HepG2 (cell line): ENCODE results near the gene CTNNBL1. TPM values are rescaled to one million over a fixed set of nuclear protein-coding genes. Genes with fewer than 3 reads are reported as not detected.

Experiments
- ATAC-seq: fragments of 200-7000 bp; cut with Tn5 transposase; 3 replicates; pipeline ENCODE4 v1.9.1; 2020; ENCODE audit warnings: mild to moderate bottlenecking, moderate library complexity
- BruUV-seq: library from RNA; stranded (reverse); fragments of 400-500 nt; replicated peaks from 2 replicates; lab custom pipeline; 2021; lab: Mats Ljungman, UMichigan
- CTCF ChIA-PET: fragments of 300-600 bp; formaldehyde crosslinking; extraction: SDS; loops from one replicate; lab custom pipeline; 2021; ENCODE audit warnings: low total read pairs, inconsistent platforms, low intra/inter-chr PET ratio; lab: Yijun Ruan, JAX
- POLR2A ChIA-PET: fragments of 350-600 bp; sonication (Branson Sonifier 250); formaldehyde crosslinking; loops from one replicate; lab custom pipeline; 2020; ENCODE audit warnings: antibody characterized with exemption, inconsistent platforms; lab: Yijun Ruan, JAX
- DNase-seq: peaks from one replicate; pipeline ENCODE4 v3.0.0-alpha.2; 2015; ENCODE audit warnings: low spot score
- FAIRE-seq: peaks from 3 replicates; lab custom pipeline; 2011; peaks lifted over from hg19 to GRCh38; lab: Jason Lieb, UNC
- H2AFZ ChIP-seq: one replicate; pipeline ENCODE4 v1.6.1; 2011; ENCODE audit warnings: low read length, inconsistent platforms
- H3K27ac ChIP-seq: fragments of 300-600 bp; 3 replicates; pipeline ENCODE4 v1.8.0; 2011; ENCODE audit warnings: mixed run types, mild to moderate bottlenecking, mixed read lengths, low read length, inconsistent platforms; ENCODE audit not compliant: insufficient read depth; ENCODE audit errors: extremely low read length
- H3K27me3 ChIP-seq, 2 experiments: fragments of 200-600 bp in 1 of 2; 2 replicates in 1 of 2; 3 replicates in 1 of 2; pipeline versions ENCODE4 v1.6.0 to v1.8.0; 2011; ENCODE audit warnings: low read length in 2 of 2, mild to moderate bottlenecking in 2 of 2, moderate library complexity in 2 of 2, inconsistent platforms in 1 of 2; ENCODE audit not compliant: insufficient read depth in 2 of 2, control insufficient read depth in 1 of 2
- H3K36me3 ChIP-seq, 2 experiments: fragments of 200-600 bp in 1 of 2; replicated peaks in 1 of 2; 2 replicates in 1 of 2; 3 replicates in 1 of 2; pipeline versions ENCODE4 v1.5.1 to v1.8.0; 2011; ENCODE audit warnings: low read length in 2 of 2, inconsistent platforms in 1 of 2; ENCODE audit not compliant: insufficient read depth in 2 of 2, control insufficient read depth in 1 of 2
- H3K4me1 ChIP-seq: 2 replicates; pipeline ENCODE4 v1.5.1; 2012; ENCODE audit warnings: low read length, inconsistent platforms; ENCODE audit not compliant: insufficient read depth
- H3K4me2 ChIP-seq: 2 replicates; pipeline ENCODE4 v1.6.0; 2011; ENCODE audit warnings: low read depth, low read length, inconsistent platforms
- H3K4me3 ChIP-seq, 3 experiments: fragments of 200-600 bp in 1 of 3; sonication (generic), shearing (Covaris generic) in 1 of 3; replicated peaks in 1 of 3; 2 replicates each; pipeline ENCODE4 v1.5.1; 2011 to 2016; ENCODE audit warnings: low read length in 3 of 3, inconsistent platforms in 2 of 3, low read depth in 2 of 3, mild to moderate bottlenecking in 2 of 3, control low read depth in 1 of 3, mixed read lengths in 1 of 3; ENCODE audit not compliant: insufficient read depth in 1 of 3
- H3K79me2 ChIP-seq: one replicate; pipeline ENCODE4 v1.6.1; 2011; ENCODE audit warnings: low read length, inconsistent platforms; ENCODE audit not compliant: insufficient read depth
- H3K9ac ChIP-seq: 2 replicates; pipeline ENCODE4 v1.6.0; 2011; ENCODE audit warnings: mild to moderate bottlenecking, low read depth, low read length, inconsistent platforms; ENCODE audit not compliant: insufficient read depth
- H3K9me3 ChIP-seq: 2 replicates; pipeline ENCODE4 v1.5.1; 2012; ENCODE audit warnings: mild to moderate bottlenecking, low read length
- H4K20me1 ChIP-seq: 2 replicates; pipeline ENCODE4 v1.6.0; 2011; ENCODE audit warnings: inconsistent platforms, mild to moderate bottlenecking, low read length, moderate library complexity; ENCODE audit not compliant: insufficient read depth
- CAMTA2 ChIP-seq: sonication (generic); formaldehyde crosslinking; IDR thresholded peaks from 2 replicates; pipeline ENCODE4 v1.4.0; 2020; ENCODE audit warnings: mild to moderate bottlenecking, missing genetic modification reagents, borderline replicate concordance
- KMT2B ChIP-seq: IDR thresholded peaks from 2 replicates; pipeline ENCODE4 v1.6.1; 2016; ENCODE audit warnings: missing genetic modification reagents, missing compliant biosample characterization
- MTF1 ChIP-seq: sonication (generic); formaldehyde crosslinking; IDR thresholded peaks from 2 replicates; pipeline ENCODE4 v1.5.0; 2020; ENCODE audit warnings: missing genetic modification reagents
- NFIC ChIP-seq: IDR thresholded peaks from 2 replicates; pipeline ENCODE4 v1.6.1; 2012; ENCODE audit warnings: mild to moderate bottlenecking, low read length, inconsistent platforms
- ZNF142 ChIP-seq: sonication (generic); formaldehyde crosslinking; IDR thresholded peaks from 2 replicates; pipeline ENCODE4 v1.4.0; 2020; ENCODE audit warnings: missing genetic modification reagents
- ZNF263 ChIP-seq: sonication (generic); formaldehyde crosslinking; IDR thresholded peaks from 2 replicates; pipeline ENCODE4 v1.4.0; 2020; ENCODE audit warnings: missing genetic modification reagents
- ZNF550 ChIP-seq: sonication (generic); formaldehyde crosslinking; IDR thresholded peaks from 2 replicates; pipeline ENCODE4 v1.4.0; 2020; ENCODE audit warnings: mild to moderate bottlenecking, missing genetic modification reagents, borderline replicate concordance
- ZNF552 ChIP-seq: sonication (generic); formaldehyde crosslinking; IDR thresholded peaks from 2 replicates; pipeline ENCODE4 v1.9.0; 2022; ENCODE audit warnings: missing genetic modification reagents, mild to moderate bottlenecking, borderline replicate concordance
- ZNF724P ChIP-seq: sonication (generic); formaldehyde crosslinking; IDR thresholded peaks from 2 replicates; pipeline ENCODE4 v1.8.0; 2022; ENCODE audit warnings: missing genetic modification reagents, borderline replicate concordance
- ZSCAN9 ChIP-seq: IDR thresholded peaks from 2 replicates; pipeline ENCODE4 v1.6.1; 2016; ENCODE audit warnings: borderline replicate concordance
- WGBS: methylation state at CpG from one replicate; pipeline ENCODE4 v1.1.6; 2017; ENCODE audit warnings: low lambda C conversion rate; 5-methylcytosine and 5-hydroxymethylcytosine counted together
- in situ Hi-C: cut with HindIII; loops from 2 replicates; pipeline ENCODE4 v1.10.0; 2017; ENCODE audit warnings: low pct_unique_long_range_greater_than_20kb; ENCODE audit not compliant: extremely low pct_ligation_motif_present
- intact Hi-C: fragments of 100-400 bp; cut with micrococcal nuclease; formaldehyde crosslinking; loops from one replicate; pipeline ENCODE4 v1.10.0; 2022; ENCODE audit not compliant: unreplicated experiment
- polyA plus RNA-seq, 8 experiments: library from polyadenylated mRNA; depleted of rRNA in 3 of 8; stranded (reverse) in 7 of 8; unstranded in 1 of 8; fragments of >200 nt; fragmentation: Illumina TruSeq in 4 of 8; extraction: Trizol in 4 of 8; gene quantifications; 2 replicates each; pipeline versions ENCODE4 v1.2.1 to v1.2.3, GENCODE V29; 2011 to 2016; ENCODE audit warnings: low read depth in 4 of 8, missing spikeins in 1 of 8, mixed read lengths in 1 of 8; ENCODE audit not compliant: insufficient read depth in 1 of 8
- total RNA-seq, 5 experiments: library from RNA; depleted of rRNA; stranded (reverse); fragments of >200 nt; fragmentation: Illumina TruSeq; extraction: Trizol; gene quantifications; 2 replicates each; pipeline ENCODE4 v1.2.3, GENCODE V29; 2016; ENCODE audit warnings: low read depth in 1 of 5

CTNNBL1 gene
- total and polyA plus RNA-seq, 2 of the 13 experiments (the other 11 are each of a cell fraction or from before 2014, with no cell fraction given): 49.3 to 94.6 TPM

- no peak for TF ChIP-seq ZNF142 (CRISPR knock-in tag)
- no peak for TF ChIP-seq NFIC
- no peak for TF ChIP-seq ZNF550 (CRISPR knock-in tag)
- no peak for TF ChIP-seq CAMTA2 (CRISPR knock-in tag)
- no peak for TF ChIP-seq ZNF552 (CRISPR knock-in tag)
- no peak for TF ChIP-seq MTF1 (CRISPR knock-in tag)
- TF ChIP-seq KMT2B (CRISPR knock-in tag): no peak
These were observed 127.9 kb downstream of the CTNNBL1 start (continued) for GRCh38 chr20:37821696-37822095.

- intact Hi-C loops (no loop called here), in situ Hi-C loops (no loop called here)
- POLR2A ChIA-PET: no interaction called here
- H3K79me2 ChIP-seq: no peaks in the 10 kb centered on the region
- no peak overlapping the region for H3K27ac ChIP-seq
- DNase-seq: no peak
- no peak overlapping the region for H3K4me2 ChIP-seq
- no peaks in the 10 kb centered on the region for H4K20me1 ChIP-seq
- H3K36me3 ChIP-seq: peaks cover 0 to 3% of the 10 kb centered on the region in 2 experiments; a peak in 3 of 5 replicates
- 96% methylated on average over 6 of the region's 6 CpGs for WGBS
- CTCF ChIA-PET: no interaction called here
- H3K27me3 ChIP-seq: no peaks in the 10 kb centered on the region
- no peak overlapping the region for H2AFZ ChIP-seq
- TF ChIP-seq ZSCAN9: no peak
- no peak for TF ChIP-seq ZNF263 (CRISPR knock-in tag)
- TF ChIP-seq ZNF724P (CRISPR knock-in tag): no peak
- no peak for FAIRE-seq
- ATAC-seq: no peak
- H3K4me3 ChIP-seq: no peak overlapping the region
- no peak overlapping the region for H3K9ac ChIP-seq
- H3K9me3 ChIP-seq: no peaks in the 10 kb centered on the region
- no TSS peak for BruUV-seq
- no peaks in the 10 kb centered on the region for H3K4me1 ChIP-seq
These were observed 128.3 kb downstream of the CTNNBL1 start for GRCh38 chr20:37822141-37822601.
